Colonic mucosa (tissue), 4 donors: ENCODE data around the gene TMEM135. TPM values are rescaled to one million over a fixed set of nuclear protein-coding genes. Genes with fewer than 3 reads are reported as not detected.

Source experiments
- DNase-seq: peaks from one replicate; pipeline ENCODE4 v3.0.0-alpha.2; 2020
- H3K27ac ChIP-seq: fragments of 200-600 bp; one replicate; pipeline ENCODE4 v1.8.0; 2021
- H3K27me3 ChIP-seq: fragments of 200-600 bp; one replicate; pipeline ENCODE4 v1.8.0; 2021
- H3K36me3 ChIP-seq: fragments of 200-600 bp; one replicate; pipeline ENCODE4 v1.8.0; 2021
- H3K4me1 ChIP-seq: fragments of 200-600 bp; one replicate; pipeline ENCODE4 v1.8.0; 2021; ENCODE audit warnings: mild to moderate bottlenecking
- H3K4me3 ChIP-seq: fragments of 200-600 bp; one replicate; pipeline ENCODE4 v1.8.0; 2021
- H3K9ac ChIP-seq, 2 donors: one replicate each; pipeline ENCODE4 v1.7.0; 2013; ENCODE audit warnings: control low read depth in 2 of 2, low read depth in 2 of 2, low read length in 2 of 2
- H3K9me3 ChIP-seq: fragments of 200-600 bp; one replicate; pipeline ENCODE4 v1.8.0; 2021
- CTCF ChIP-seq: fragments of 200-600 bp; IDR thresholded peaks from one replicate; pipeline ENCODE4 v1.8.0; 2022; ENCODE audit warnings: antibody characterized with exemption, mild to moderate bottlenecking
- intact Hi-C: fragments of 100-400 bp; cut with DNase I; formaldehyde crosslinking; loops from one replicate; pipeline ENCODE4 v1.14.1; 2022
- total RNA-seq, 2 donors: library from RNA; stranded (reverse); fragmentation: NEBNext Ultra II Directional in 1 of 2; extraction: Animal tissue kit (Norgen Biotek cat#: 25700) in 1 of 2; gene quantifications; one replicate each; pipeline ENCODE4 v1.2.1, GENCODE V29; 2021
- donor health status: healthy.
- donor health status: DM: no; HTN: no; CAD: no.
- donor health status: DM: no; HTN: no; CAD: no.

Gene TMEM135
- total RNA-seq, 2 donors from 2014 or later, result 28.8 to 41.4 TPM

- Histone ChIP-seq H3K9me3 (no peaks in the 10 kb centered on the region), H3K9ac (no peak overlapping the region), H3K4me1 (no peaks in the 10 kb centered on the region), H3K27ac (no peak overlapping the region), H3K27me3 (no peaks in the 10 kb centered on the region), H3K4me3 (no peak overlapping the region), H3K36me3 (no peaks in the 10 kb centered on the region)
- intact Hi-C loops, result no loop called here
- no peak for DNase-seq
- no peak for TF ChIP-seq CTCF
These were observed 279.7 kb downstream of the TMEM135 start for GRCh38 chr11:87317441-87317840.

- no peaks in the 10 kb centered on the region for H3K9me3 ChIP-seq
- H3K27ac ChIP-seq, result no peak overlapping the region
- intact Hi-C loops, result no loop called here
- H3K27me3 ChIP-seq, result no peaks in the 10 kb centered on the region
- H3K4me1 ChIP-seq, result no peaks in the 10 kb centered on the region
- H3K9ac ChIP-seq, result no peak overlapping the region
- no peak overlapping the region for H3K4me3 ChIP-seq
- no peaks in the 10 kb centered on the region for H3K36me3 ChIP-seq
- TF ChIP-seq CTCF, result no peak
- no peak for DNase-seq
These were observed 282.4 kb downstream of the TMEM135 start for GRCh38 chr11:87320123-87320522.

- DNase-seq, result no peak
These were observed 284.8 kb downstream of the TMEM135 start for GRCh38 chr11:87322568-87322967.

DNA sequence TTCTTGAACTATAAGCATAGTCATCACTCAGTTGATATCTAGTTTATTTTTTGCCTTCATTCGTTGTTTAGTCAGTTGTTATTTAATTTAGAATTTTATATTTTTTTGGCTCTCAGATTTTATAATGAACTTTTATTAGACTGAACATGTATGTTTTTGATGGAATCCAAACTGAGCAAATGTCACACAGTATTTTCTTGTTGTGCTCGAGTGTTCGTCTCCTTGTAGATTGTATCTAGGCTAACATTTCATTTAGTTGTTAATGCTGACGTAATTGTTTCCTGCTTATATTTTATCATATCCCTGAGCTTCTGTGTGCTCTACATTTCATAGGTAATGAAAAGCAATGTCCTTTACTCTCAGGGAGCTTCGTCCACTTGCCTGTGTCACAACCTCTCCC is 286.2 kb downstream of the TMEM135 start:
- Histone ChIP-seq H3K4me1 (no peaks in the 10 kb centered on the region), H3K27ac (no peak overlapping the region), H3K9ac (no peak overlapping the region), H3K27me3 (no peaks in the 10 kb centered on the region), H3K9me3 (no peaks in the 10 kb centered on the region), H3K4me3 (no peak overlapping the region), H3K36me3 (no peaks in the 10 kb centered on the region)
- intact Hi-C loops, result no loop called here
- no peak for DNase-seq
- no peak for TF ChIP-seq CTCF

More at GRCh38 chr11:87322568-87322967, 284.8 kb downstream of the TMEM135 start:
- H3K9me3 ChIP-seq, result no peaks in the 10 kb centered on the region
- intact Hi-C loops, result no loop called here
- H3K4me3 ChIP-seq, result no peak overlapping the region
- no peaks in the 10 kb centered on the region for H3K27me3 ChIP-seq
- no peak for TF ChIP-seq CTCF
- H3K27ac ChIP-seq, result no peak overlapping the region
- no peak overlapping the region for H3K9ac ChIP-seq
- H3K4me1 ChIP-seq, result no peaks in the 10 kb centered on the region
- no peaks in the 10 kb centered on the region for H3K36me3 ChIP-seq

GRCh38 chr11:87324817-87325489 is 287.2 kb downstream of the TMEM135 start:
- Histone ChIP-seq H3K9ac (no peak overlapping the region), H3K27ac (no peak overlapping the region), H3K4me3 (no peak overlapping the region), H3K36me3 (no peaks in the 10 kb centered on the region), H3K9me3 (no peaks in the 10 kb centered on the region), H3K27me3 (no peaks in the 10 kb centered on the region), H3K4me1 (no peaks in the 10 kb centered on the region)
- no peak for TF ChIP-seq CTCF
- intact Hi-C loops, result no loop called here
- DNase-seq, result no peak
